GM23338 (cell line): ENCODE measurements around the gene SLC37A3. TPM values are rescaled to one million over a fixed set of nuclear protein-coding genes. Genes with fewer than 3 reads are reported as not detected.

Experiments
- ATAC-seq: fragments of 200-7000 bp; cut with Tn5 transposase; 3 replicates; pipeline ENCODE4 v1.9.1; 2020
- DNase-seq: peaks from one replicate; pipeline ENCODE4 v3.0.0-alpha.2; 2015; ENCODE audit warnings: low spot score
- H2AFZ ChIP-seq: fragments of 200-600 bp; sonication (generic); 2 replicates; pipeline ENCODE4 v1.8.0; 2016; ENCODE audit warnings: antibody characterized with exemption, mild to moderate bottlenecking, moderate library complexity
- H3F3A ChIP-seq: fragments of 200-600 bp; sonication (generic); replicated peaks from 2 replicates; pipeline ENCODE4 v1.8.0; 2017; ENCODE audit warnings: antibody characterized with exemption, mixed run types, low read depth
- H3K27ac ChIP-seq: fragments of 200-600 bp; sonication (generic); 2 replicates; pipeline ENCODE4 v1.6.1; 2016; ENCODE audit warnings: low read depth
- H3K27me3 ChIP-seq: fragments of 200-600 bp; sonication (generic); 2 replicates; pipeline ENCODE4 v1.8.0; 2016; ENCODE audit warnings: mild to moderate bottlenecking, mixed run types, moderate library complexity; ENCODE audit not compliant: insufficient read depth
- H3K36me3 ChIP-seq: fragments of 200-600 bp; sonication (generic); 2 replicates; pipeline ENCODE4 v1.8.0; 2016; ENCODE audit warnings: mild to moderate bottlenecking; ENCODE audit not compliant: insufficient read depth
- H3K4me1 ChIP-seq: fragments of 200-600 bp; sonication (generic); 2 replicates; pipeline ENCODE4 v1.8.0; 2016; ENCODE audit warnings: mild to moderate bottlenecking, moderate library complexity; ENCODE audit not compliant: insufficient read depth
- H3K4me2 ChIP-seq: fragments of 200-600 bp; sonication (generic); 2 replicates; pipeline ENCODE4 v1.7.1; 2017; ENCODE audit warnings: mixed run types
- H3K4me3 ChIP-seq: fragments of 200-600 bp; sonication (generic); 2 replicates; pipeline ENCODE4 v1.6.1; 2016; ENCODE audit warnings: mixed run types
- H3K79me2 ChIP-seq: fragments of 200-600 bp; sonication (generic); replicated peaks from 2 replicates; pipeline ENCODE4 v1.8.0; 2017; ENCODE audit warnings: mild to moderate bottlenecking; ENCODE audit not compliant: insufficient read depth
- H3K9me2 ChIP-seq: fragments of 200-600 bp; sonication (generic); 2 replicates; pipeline ENCODE4 v1.8.0; 2017; ENCODE audit not compliant: insufficient read depth
- H4K20me1 ChIP-seq: fragments of 200-600 bp; sonication (generic); replicated peaks from 2 replicates; pipeline ENCODE4 v1.8.0; 2017; ENCODE audit warnings: mild to moderate bottlenecking; ENCODE audit not compliant: insufficient read depth
- H3K27ac Mint-ChIP-seq: 2 replicates; pipeline ENCODE4 v1.8.0; 2020; ENCODE audit warnings: inconsistent platforms, mild to moderate bottlenecking, moderate library complexity, mixed read lengths
- H3K27me3 Mint-ChIP-seq: 3 replicates; pipeline ENCODE4 v1.8.0; 2022; ENCODE audit warnings: low read depth, mild to moderate bottlenecking, moderate library complexity, mixed read lengths, inconsistent platforms; ENCODE audit not compliant: insufficient read depth, poor library complexity
- H3K36me3 Mint-ChIP-seq: 3 replicates; pipeline ENCODE4 v1.8.0; 2021; ENCODE audit warnings: low read depth, mild to moderate bottlenecking, inconsistent platforms, moderate library complexity, mixed read lengths
- H3K4me1 Mint-ChIP-seq: 3 replicates; pipeline ENCODE4 v1.8.0; 2020; ENCODE audit warnings: mild to moderate bottlenecking, inconsistent platforms, mixed read lengths
- H3K4me3 Mint-ChIP-seq: 3 replicates; pipeline ENCODE4 v1.8.0; 2021; ENCODE audit warnings: moderate library complexity, mild to moderate bottlenecking, inconsistent platforms, mixed read lengths
- H3K9me3 Mint-ChIP-seq: 3 replicates; pipeline ENCODE4 v1.8.0; 2020; ENCODE audit warnings: moderate library complexity, mild to moderate bottlenecking, inconsistent platforms, mixed read lengths
- CREB1 ChIP-seq: fragments of 250-450 bp; sonication (Bioruptor Pico); IDR thresholded peaks from 2 replicates; pipeline ENCODE4 v1.5.0; 2020; ENCODE audit warnings: low read depth, mild to moderate bottlenecking, moderate library complexity
- CTCF ChIP-seq, 2 experiments: fragments of 200-600 bp in 1 of 2; sonication (generic) in 1 of 2; conservative IDR thresholded peaks; 2 replicates each; pipeline versions ENCODE4 v1.5.1 to v1.6.1; 2016 to 2017; ENCODE audit warnings: antibody characterized with exemption in 2 of 2, low read depth in 2 of 2, mild to moderate bottlenecking in 2 of 2, moderate library complexity in 1 of 2
- ETS1 ChIP-seq: IDR thresholded peaks from 2 replicates; pipeline ENCODE4 v1.6.1; 2016; ENCODE audit warnings: antibody characterized with exemption
- EZH2 ChIP-seq: fragments of 200-600 bp; sonication (generic); IDR thresholded peaks from one replicate; pipeline ENCODE4 v1.8.0; 2017; ENCODE audit warnings: antibody characterized with exemption, mild to moderate bottlenecking, low read depth; ENCODE audit not compliant: unreplicated experiment
- JUNB ChIP-seq: IDR thresholded peaks from one replicate; pipeline ENCODE4 v1.6.1; 2016; ENCODE audit warnings: antibody characterized with exemption; ENCODE audit not compliant: unreplicated experiment
- NANOG ChIP-seq: IDR thresholded peaks from 2 replicates; pipeline ENCODE4 v1.6.1; 2016; ENCODE audit warnings: antibody characterized with exemption, borderline replicate concordance
- POLR2AphosphoS5 ChIP-seq: IDR thresholded peaks from 2 replicates; pipeline ENCODE4 v1.6.1; 2016; ENCODE audit warnings: antibody characterized with exemption, low read depth
- REST ChIP-seq: IDR thresholded peaks from one replicate; pipeline ENCODE4 v1.6.1; 2018; ENCODE audit warnings: antibody characterized with exemption; ENCODE audit not compliant: unreplicated experiment
- STAT1 ChIP-seq: IDR thresholded peaks from one replicate; pipeline ENCODE4 v1.6.1; 2016; ENCODE audit warnings: antibody characterized with exemption; ENCODE audit not compliant: unreplicated experiment
- ZNF114 ChIP-seq: fragments of 250-450 bp; sonication (Bioruptor Pico); IDR thresholded peaks from 2 replicates; pipeline ENCODE4 v1.5.0; 2020; ENCODE audit warnings: mild to moderate bottlenecking, moderate library complexity
- polyA plus RNA-seq: library from polyadenylated mRNA; unstranded; fragments of >200 nt; fragmentation: Nextera tagmentation; extraction: Ambion mirVana; gene quantifications from 2 replicates; pipeline ENCODE4 v1.2.1, GENCODE V29; 2016
- total RNA-seq: library from RNA; depleted of rRNA; stranded (reverse); fragments of >200 nt; shearing (Covaris generic); gene quantifications from 2 replicates; pipeline ENCODE4 v1.2.3, GENCODE V29; 2014

SLC37A3 gene
- total and polyA plus RNA-seq, 2 experiments from 2014 or later = 35.6 to 86.2 TPM

- peaks cover 32% of the 10 kb centered on the region for H3K36me3 Mint-ChIP-seq
- DNase-seq (no peak), ATAC-seq (no peak)
- no peaks in the 10 kb centered on the region for H3K79me2 ChIP-seq
- H3K4me1 ChIP-seq = no peaks in the 10 kb centered on the region
- H3K4me1 Mint-ChIP-seq = no peaks in the 10 kb centered on the region
- no peak for TF ChIP-seq JUNB
- TF ChIP-seq STAT1 = no peak
- TF ChIP-seq CREB1 (CRISPR knock-in tag) = no peak
- TF ChIP-seq CTCF (conservative IDR thresholded peaks at IDR 0.05; ENCODE audit: low read depth in 2 of 2) = no peak
- no peak overlapping the region for H3K4me3 ChIP-seq
- H3K27ac ChIP-seq = no peak overlapping the region
- H3K4me2 ChIP-seq = no peak overlapping the region
- H4K20me1 ChIP-seq = no peaks in the 10 kb centered on the region
- H3K9me2 ChIP-seq = no peaks in the 10 kb centered on the region
- no peaks in the 10 kb centered on the region; the same call in 1 of the 2 replicates for H3F3A ChIP-seq
- no peak overlapping the region for H3K27ac Mint-ChIP-seq
- H3K9me3 Mint-ChIP-seq = no peaks in the 10 kb centered on the region
- H3K27me3 ChIP-seq = no peaks in the 10 kb centered on the region
- H3K27me3 Mint-ChIP-seq = peaks cover 9% of the 10 kb centered on the region
- no peak overlapping the region for H3K4me3 Mint-ChIP-seq
- peaks cover 19% of the 10 kb centered on the region; the same call in 1 of the 2 replicates for H3K36me3 ChIP-seq
- H2AFZ ChIP-seq = no peak overlapping the region
These were observed 64.6 kb downstream of the SLC37A3 start for GRCh38 chr7:140333686-140334085.

GRCh38 chr7:140333223-140333622 lies 65.1 kb downstream of the SLC37A3 start:
- no peak overlapping the region for H3K4me3 ChIP-seq
- no peak overlapping the region for H3K27ac ChIP-seq
- ATAC-seq (no peak), DNase-seq (no peak)
- no peaks in the 10 kb centered on the region for H3K4me1 Mint-ChIP-seq
- no peaks in the 10 kb centered on the region for H3K27me3 ChIP-seq
- H3K9me3 Mint-ChIP-seq = no peaks in the 10 kb centered on the region
- peaks cover 9% of the 10 kb centered on the region for H3K27me3 Mint-ChIP-seq
- no peak overlapping the region for H2AFZ ChIP-seq
- H3F3A ChIP-seq = no peaks in the 10 kb centered on the region; the same call in 1 of the 2 replicates
- H3K9me2 ChIP-seq = no peaks in the 10 kb centered on the region
- peaks cover 30% of the 10 kb centered on the region for H3K36me3 Mint-ChIP-seq
- H3K4me1 ChIP-seq = no peaks in the 10 kb centered on the region
- H3K4me2 ChIP-seq = no peak overlapping the region
- no peak overlapping the region for H3K4me3 Mint-ChIP-seq
- H3K27ac Mint-ChIP-seq = no peak overlapping the region
- H3K79me2 ChIP-seq = no peaks in the 10 kb centered on the region
- peaks cover 19% of the 10 kb centered on the region; the same call in 1 of the 2 replicates for H3K36me3 ChIP-seq
- no peaks in the 10 kb centered on the region for H4K20me1 ChIP-seq
- TF ChIP-seq CREB1 (CRISPR knock-in tag) (no peak), EZH2 (no peak), NANOG (no peak), ETS1 (no peak), REST (no peak), STAT1 (no peak), ZNF114 (CRISPR knock-in tag) (no peak), POLR2AphosphoS5 (no peak)
